ENCODE data around the gene CD48. TPM values are rescaled to one million over a fixed set of nuclear protein-coding genes. Genes with fewer than 3 reads are reported as not detected.

The CD48 gene
- total RNA-seq, 1 donor from 2014 or later = not detected

DNA sequence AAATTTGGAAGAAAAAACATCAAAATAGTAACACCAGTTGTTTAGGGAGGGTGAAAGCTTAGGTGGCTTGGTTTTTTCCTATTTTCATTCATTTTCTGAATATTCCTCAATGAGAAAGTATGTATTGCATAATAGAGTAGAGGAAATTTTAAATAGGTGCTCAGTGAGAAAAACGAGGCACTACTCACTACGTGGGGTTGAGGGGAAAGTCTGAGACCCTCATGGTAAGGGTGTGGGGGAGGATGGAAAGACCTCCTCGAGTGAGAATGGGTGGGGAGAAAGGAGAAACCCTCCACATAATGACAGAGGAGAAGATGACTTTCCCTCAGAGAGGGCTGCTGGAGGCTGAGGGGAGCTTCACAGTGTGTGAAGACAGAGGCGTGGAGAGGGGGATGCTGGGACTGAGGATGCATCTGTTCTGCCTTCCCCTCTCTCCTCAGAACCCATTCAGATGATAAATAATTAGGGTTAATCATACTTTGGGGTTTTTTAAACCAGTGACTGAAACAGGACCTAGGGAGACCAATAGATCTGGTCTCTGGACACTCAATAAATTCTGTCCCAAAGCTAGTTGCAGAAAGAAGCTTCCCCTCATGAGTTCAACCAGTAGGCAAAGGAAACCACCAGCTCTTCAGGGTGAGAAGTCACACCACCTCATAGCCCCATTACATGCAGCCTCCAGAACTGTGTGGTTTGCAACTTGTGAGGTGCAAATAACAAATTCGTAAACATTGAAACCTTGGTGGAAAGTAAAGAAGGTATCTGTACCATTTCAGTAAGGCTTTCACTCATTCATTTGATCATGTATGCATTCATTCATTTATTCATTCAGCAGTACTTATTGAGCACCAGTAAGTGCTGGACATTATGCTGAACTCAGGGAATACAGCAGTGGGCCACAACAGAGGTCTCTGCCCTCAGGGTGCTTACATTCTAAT lies 44.6 kb upstream of the CD48 start:
- TF ChIP-seq, protein P1, sequence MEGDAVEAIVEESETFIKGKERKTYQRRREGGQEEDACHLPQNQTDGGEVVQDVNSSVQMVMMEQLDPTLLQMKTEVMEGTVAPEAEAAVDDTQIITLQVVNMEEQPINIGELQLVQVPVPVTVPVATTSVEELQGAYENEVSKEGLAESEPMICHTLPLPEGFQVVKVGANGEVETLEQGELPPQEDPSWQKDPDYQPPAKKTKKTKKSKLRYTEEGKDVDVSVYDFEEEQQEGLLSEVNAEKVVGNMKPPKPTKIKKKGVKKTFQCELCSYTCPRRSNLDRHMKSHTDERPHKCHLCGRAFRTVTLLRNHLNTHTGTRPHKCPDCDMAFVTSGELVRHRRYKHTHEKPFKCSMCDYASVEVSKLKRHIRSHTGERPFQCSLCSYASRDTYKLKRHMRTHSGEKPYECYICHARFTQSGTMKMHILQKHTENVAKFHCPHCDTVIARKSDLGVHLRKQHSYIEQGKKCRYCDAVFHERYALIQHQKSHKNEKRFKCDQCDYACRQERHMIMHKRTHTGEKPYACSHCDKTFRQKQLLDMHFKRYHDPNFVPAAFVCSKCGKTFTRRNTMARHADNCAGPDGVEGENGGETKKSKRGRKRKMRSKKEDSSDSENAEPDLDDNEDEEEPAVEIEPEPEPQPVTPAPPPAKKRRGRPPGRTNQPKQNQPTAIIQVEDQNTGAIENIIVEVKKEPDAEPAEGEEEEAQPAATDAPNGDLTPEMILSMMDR (conservative IDR thresholded peaks at IDR 0.05) = no peak
- DNase-seq (ENCODE audit: low read depth, low spot score) = no peak
- Mint-ChIP-seq H3K36me3 (ENCODE audit: low read depth) (no peaks in the 10 kb centered on the region), H3K27me3 (ENCODE audit: low read depth) (peaks cover 21% of the 10 kb centered on the region), H3K9me3 (no peaks in the 10 kb centered on the region), H3K27ac (ENCODE audit: unreplicated experiment) (no peak overlapping the region), H3K4me3 (no peak overlapping the region), H3K4me1 (no peaks in the 10 kb centered on the region)

DNA sequence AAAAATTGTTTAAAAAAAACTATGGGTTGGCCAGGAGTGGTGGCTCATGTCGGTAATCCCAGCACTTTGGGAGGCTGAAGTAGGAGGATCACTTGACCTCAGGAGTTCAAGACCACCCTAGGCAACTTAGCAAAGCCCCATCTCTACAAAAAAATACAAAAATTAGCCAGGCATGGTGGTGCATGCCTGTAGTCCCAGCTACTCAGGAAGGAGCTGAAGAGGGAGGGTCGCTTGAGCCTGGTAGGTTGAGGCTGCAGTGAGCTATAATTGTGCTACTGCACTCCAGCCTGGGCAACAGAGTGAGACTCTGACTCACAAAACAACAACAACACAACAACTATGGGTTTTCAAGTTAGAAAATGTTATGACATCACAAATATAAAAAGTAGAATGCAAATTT lies 43.8 kb upstream of the CD48 start:
- no peak overlapping the region for H3K4me3 Mint-ChIP-seq
- H3K4me1 Mint-ChIP-seq = no peaks in the 10 kb centered on the region
- no peaks in the 10 kb centered on the region for H3K36me3 Mint-ChIP-seq (ENCODE audit: low read depth)
- H3K9me3 Mint-ChIP-seq = no peaks in the 10 kb centered on the region
- no peak for DNase-seq (ENCODE audit: low read depth, low spot score)
- peaks cover 28% of the 10 kb centered on the region for H3K27me3 Mint-ChIP-seq (ENCODE audit: low read depth)
- no peak overlapping the region for H3K27ac Mint-ChIP-seq (ENCODE audit: unreplicated experiment)
- TF ChIP-seq, protein P1 (conservative IDR thresholded peaks at IDR 0.05) = no peak

DNA sequence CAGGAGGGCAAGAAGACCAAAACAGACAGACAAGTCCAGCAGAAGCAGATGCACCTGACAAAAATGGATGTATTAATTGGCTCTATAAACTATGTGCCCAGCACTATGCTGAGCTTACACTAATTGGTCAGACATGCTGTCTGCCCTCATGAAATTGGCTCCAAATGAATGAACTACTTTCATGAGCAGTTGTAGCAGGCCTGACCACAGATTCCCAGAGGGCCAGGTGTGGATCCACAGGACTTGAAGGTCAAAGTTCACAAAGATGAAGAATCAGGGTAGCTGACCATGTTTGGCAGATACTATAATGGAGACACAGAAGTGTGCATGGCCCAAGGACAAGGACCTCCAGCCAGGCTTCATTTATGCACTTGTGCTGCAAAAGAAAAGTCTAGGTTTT lies 42.0 kb upstream of the CD48 start:
- no peak overlapping the region for H3K4me3 Mint-ChIP-seq
- DNase-seq (ENCODE audit: low read depth, low spot score) = no peak
- peaks cover 38% of the 10 kb centered on the region for H3K27me3 Mint-ChIP-seq (ENCODE audit: low read depth)
- TF ChIP-seq, protein P1 (conservative IDR thresholded peaks at IDR 0.05) = no peak
- no peak overlapping the region for H3K27ac Mint-ChIP-seq (ENCODE audit: unreplicated experiment)
- H3K36me3 Mint-ChIP-seq (ENCODE audit: low read depth) = no peaks in the 10 kb centered on the region
- H3K9me3 Mint-ChIP-seq = no peaks in the 10 kb centered on the region
- H3K4me1 Mint-ChIP-seq = no peaks in the 10 kb centered on the region

DNA sequence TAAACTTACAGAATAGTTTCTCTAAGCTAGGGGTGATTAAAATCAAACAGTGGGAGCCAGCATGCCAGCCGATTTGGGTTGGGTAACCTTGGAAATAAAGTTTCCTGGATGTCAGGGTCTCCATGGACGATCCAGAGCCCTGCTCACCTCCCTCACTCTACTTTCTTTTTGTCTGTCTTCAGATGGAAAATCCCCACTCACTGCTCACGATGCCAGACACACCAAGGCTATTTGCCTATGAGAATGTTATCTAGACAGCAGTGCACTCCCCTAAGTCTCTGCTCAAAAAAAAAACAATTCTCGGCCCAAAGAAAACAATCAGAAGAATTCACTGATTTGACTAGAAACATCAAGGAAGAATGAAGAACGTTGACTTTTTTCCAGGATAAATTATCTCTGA lies 41.3 kb upstream of the CD48 start:
- Mint-ChIP-seq H3K36me3 (ENCODE audit: low read depth) (no peaks in the 10 kb centered on the region), H3K4me1 (no peaks in the 10 kb centered on the region), H3K27ac (ENCODE audit: unreplicated experiment) (no peak overlapping the region), H3K9me3 (no peaks in the 10 kb centered on the region), H3K27me3 (ENCODE audit: low read depth) (peaks cover 41% of the 10 kb centered on the region), H3K4me3 (no peak overlapping the region)
- DNase-seq (ENCODE audit: low read depth, low spot score) = no peak
- TF ChIP-seq, protein P1 (conservative IDR thresholded peaks at IDR 0.05) = no peak

DNA sequence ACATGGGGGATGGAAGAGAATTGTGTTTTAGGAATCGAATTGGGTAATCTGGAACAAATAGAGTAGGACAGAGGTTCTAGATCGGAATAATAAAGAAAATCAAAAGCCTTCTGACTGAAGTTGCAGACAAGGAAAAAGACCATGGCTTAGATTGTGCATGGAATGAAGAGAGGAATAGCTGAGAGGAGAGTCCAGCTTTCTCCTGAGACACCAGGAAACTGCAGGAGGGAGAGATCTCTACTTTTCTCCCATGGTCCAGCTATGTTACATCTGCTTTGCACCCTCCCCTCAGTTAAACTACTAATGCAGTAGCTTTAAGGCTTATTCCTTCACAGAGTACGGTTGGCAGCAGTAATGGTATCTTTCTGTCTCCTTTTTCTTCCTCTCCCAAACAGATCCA lies 40.8 kb upstream of the CD48 start:
- TF ChIP-seq, protein P1 (conservative IDR thresholded peaks at IDR 0.05) = no peak
- Mint-ChIP-seq H3K4me1 (no peaks in the 10 kb centered on the region), H3K4me3 (no peak overlapping the region), H3K27ac (ENCODE audit: unreplicated experiment) (no peak overlapping the region), H3K27me3 (ENCODE audit: low read depth) (peaks cover 41% of the 10 kb centered on the region), H3K36me3 (ENCODE audit: low read depth) (no peaks in the 10 kb centered on the region), H3K9me3 (no peaks in the 10 kb centered on the region)
- no peak for DNase-seq (ENCODE audit: low read depth, low spot score)
